HepG2 (cell line): Measurements from ENCODE around the gene ERRFI1. TPM values are rescaled to one million over a fixed set of nuclear protein-coding genes. Genes with fewer than 3 reads are reported as not detected.
A peak's percentile ranks its signal among the peaks of the same experiment; 100 is the strongest.

Experiments used
- AKNA ChIP-seq: sonication (generic); formaldehyde crosslinking; IDR thresholded peaks from 2 replicates; pipeline ENCODE4 v1.4.0; 2020; ENCODE audit warnings: missing genetic modification reagents, borderline replicate concordance
- ARID2 ChIP-seq: sonication (generic); formaldehyde crosslinking; IDR thresholded peaks from 2 replicates; pipeline ENCODE4 v1.8.1; 2022; ENCODE audit warnings: mild to moderate bottlenecking, missing genetic modification reagents, borderline replicate concordance
- ARNTL ChIP-seq: sonication (generic); formaldehyde crosslinking; IDR thresholded peaks from 2 replicates; pipeline ENCODE4 v1.4.0; 2020; ENCODE audit warnings: mild to moderate bottlenecking, missing genetic modification reagents
- HIVEP1 ChIP-seq: sonication (generic); formaldehyde crosslinking; IDR thresholded peaks from 2 replicates; pipeline ENCODE4 v1.4.0; 2020; ENCODE audit warnings: mild to moderate bottlenecking, missing genetic modification reagents
- POLR2G ChIP-seq: fragments of 200-400 bp; formaldehyde crosslinking; IDR thresholded peaks from 2 replicates; pipeline ENCODE4 v1.6.1; 2018; ENCODE audit warnings: mild to moderate bottlenecking, low read depth, low read length, moderate library complexity
- PRPF4 ChIP-seq: fragments of 200-400 bp; formaldehyde crosslinking; IDR thresholded peaks from 2 replicates; pipeline ENCODE4 v1.6.1; 2016; ENCODE audit warnings: low read length, low read depth; ENCODE audit not compliant: poor library complexity, severe bottlenecking
- RCOR2 ChIP-seq: IDR thresholded peaks from 2 replicates; pipeline ENCODE4 v1.6.1; 2016; ENCODE audit warnings: missing biosample characterization, missing genetic modification reagents
- ZBED4 ChIP-seq: sonication (generic); formaldehyde crosslinking; IDR thresholded peaks from 2 replicates; pipeline ENCODE4 v1.4.0; 2020; ENCODE audit warnings: missing genetic modification reagents, borderline replicate concordance
- ZBTB25 ChIP-seq: IDR thresholded peaks from 2 replicates; pipeline ENCODE4 v1.6.1; 2018; ENCODE audit warnings: missing genetic modification reagents
- ZMYM4 ChIP-seq: sonication (generic); formaldehyde crosslinking; IDR thresholded peaks from 2 replicates; pipeline ENCODE4 v1.8.1; 2023; ENCODE audit warnings: mild to moderate bottlenecking, missing genetic modification reagents
- ZNF20 ChIP-seq: sonication (generic); formaldehyde crosslinking; IDR thresholded peaks from 2 replicates; pipeline ENCODE4 v1.4.0; 2020; ENCODE audit warnings: mild to moderate bottlenecking, moderate library complexity, missing genetic modification reagents
- ZNF224 ChIP-seq: sonication (generic); formaldehyde crosslinking; IDR thresholded peaks from 2 replicates; pipeline ENCODE4 v1.5.0; 2020; ENCODE audit warnings: mild to moderate bottlenecking, missing genetic modification reagents
- ZNF225 ChIP-seq: sonication (generic); formaldehyde crosslinking; IDR thresholded peaks from 2 replicates; pipeline ENCODE4 v1.4.0; 2020; ENCODE audit warnings: mild to moderate bottlenecking, missing genetic modification reagents
- ZNF30 ChIP-seq: sonication (generic); formaldehyde crosslinking; IDR thresholded peaks from 2 replicates; pipeline ENCODE4 v1.5.0; 2020; ENCODE audit warnings: mild to moderate bottlenecking, missing genetic modification reagents
- ZNF414 ChIP-seq: sonication (generic); formaldehyde crosslinking; IDR thresholded peaks from 2 replicates; pipeline ENCODE4 v1.5.0; 2020; ENCODE audit warnings: missing genetic modification reagents
- ZNF549 ChIP-seq: sonication (generic); formaldehyde crosslinking; IDR thresholded peaks from 2 replicates; pipeline ENCODE4 v1.5.0; 2020; ENCODE audit warnings: missing genetic modification reagents
- ZNF883 ChIP-seq: sonication (generic); formaldehyde crosslinking; IDR thresholded peaks from 2 replicates; pipeline ENCODE4 v1.5.1; 2020; ENCODE audit warnings: mild to moderate bottlenecking, missing genetic modification reagents; ENCODE audit errors: not compliant biosample characterization
- polyA plus RNA-seq, 8 experiments: library from polyadenylated mRNA; depleted of rRNA in 3 of 8; stranded (reverse) in 7 of 8; unstranded in 1 of 8; fragments of >200 nt; fragmentation: Illumina TruSeq in 4 of 8; extraction: Trizol in 4 of 8; gene quantifications; 2 replicates each; pipeline versions ENCODE4 v1.2.1 to v1.2.3, GENCODE V29; 2011 to 2016; ENCODE audit warnings: low read depth in 4 of 8, missing spikeins in 1 of 8, mixed read lengths in 1 of 8; ENCODE audit not compliant: insufficient read depth in 1 of 8
- total RNA-seq, 5 experiments: library from RNA; depleted of rRNA; stranded (reverse); fragments of >200 nt; fragmentation: Illumina TruSeq; extraction: Trizol; gene quantifications; 2 replicates each; pipeline ENCODE4 v1.2.3, GENCODE V29; 2016; ENCODE audit warnings: low read depth in 1 of 5

ERRFI1 gene
- total and polyA plus RNA-seq, 2 of the 13 experiments (the other 11 are each of a cell fraction or from before 2014, with no cell fraction given): 84.4 to 753 TPM

- TF ChIP-seq PRPF4 (peak; percentile 16), ZNF20 (peak; percentile 53; the same call in 1 of the 2 replicates), ZNF414 (CRISPR knock-in tag) (peak; percentile 72; the same call in 1 of the 2 replicates), ARNTL (CRISPR knock-in tag) (peak; percentile 73), ZBTB25 (CRISPR knock-in tag) (peak; percentile 67; the same call in 1 of the 2 replicates), ZNF224 (CRISPR knock-in tag) (peak; percentile 42; the same call in 1 of the 2 replicates), ZNF883 (CRISPR knock-in tag) (no peak), HIVEP1 (peak; percentile 96), ZBED4 (no peak; the same call in 1 of the 2 replicates), RCOR2 (CRISPR knock-in tag) (peak; percentile 71), ARID2 (CRISPR knock-in tag) (peak; percentile 72; the same call in 1 of the 2 replicates), ZMYM4 (CRISPR knock-in tag) (no peak; the same call in 1 of the 2 replicates), ZNF30 (0 out of 2 replicates have a peak, but pooled peaks have one; percentile 3), POLR2G (peak; percentile 87), ZNF549 (CRISPR knock-in tag) (no peak), ZNF225 (CRISPR knock-in tag) (0 out of 2 replicates have a peak, but pooled peaks have one; percentile 4), AKNA (no peak)
Observed at GRCh38 chr1:8026976-8027747, 1.1 kb upstream of the ERRFI1 start (continued).
